ENCODE data around the gene SLIT3.

SLIT3 gene

GRCh38 chr5:168689260-168689659, 611.7 kb downstream of the SLIT3 start:
- no peak for DNase-seq

GRCh38 chr5:168686837-168687236, 614.1 kb downstream of the SLIT3 start:
- DNase-seq: no peak

- no peak for DNase-seq
Measured at GRCh38 chr5:168685566-168685965, 615.4 kb downstream of the SLIT3 start.

GRCh38 chr5:168683927-168684295, 617.0 kb downstream of the SLIT3 start:
- DNase-seq: no peak

GRCh38 chr5:168683247-168683926, 617.6 kb downstream of the SLIT3 start:
- DNase-seq: peak; percentile 35 to 39

- peak; percentile 28 to 32 for DNase-seq
Measured at GRCh38 chr5:168681556-168682183, 619.3 kb downstream of the SLIT3 start.

GRCh38 chr5:168680395-168680794, 620.5 kb downstream of the SLIT3 start:
- no peak for DNase-seq

- peak; percentile 47 to 71 for DNase-seq
Measured at GRCh38 chr5:168679515-168679920, 621.4 kb downstream of the SLIT3 start.

- DNase-seq: no peak
Measured at GRCh38 chr5:168676501-168676900, 624.4 kb downstream of the SLIT3 start.

- no peak for DNase-seq
Measured at GRCh38 chr5:168675883-168676408, 625.0 kb downstream of the SLIT3 start.

- DNase-seq: no peak
Measured at GRCh38 chr5:168674893-168675482, 626.0 kb downstream of the SLIT3 start.

GRCh38 chr5:168672888-168673287, 628.1 kb downstream of the SLIT3 start:
- DNase-seq: no peak

- no peak for DNase-seq
Measured at GRCh38 chr5:168672016-168672415, 628.9 kb downstream of the SLIT3 start.

GRCh38 chr5:168670881-168671575, 629.9 kb downstream of the SLIT3 start:
- no peak for DNase-seq

GRCh38 chr5:168669668-168670378, 631.1 kb downstream of the SLIT3 start:
- DNase-seq: no peak

- no peak for DNase-seq
Measured at GRCh38 chr5:168669156-168669555, 631.8 kb downstream of the SLIT3 start.

- DNase-seq: no peak
Measured at GRCh38 chr5:168668078-168668477, 632.9 kb downstream of the SLIT3 start.

- DNase-seq: no peak
Measured at GRCh38 chr5:168667301-168667840, 633.6 kb downstream of the SLIT3 start.

GRCh38 chr5:168666356-168666755, 634.6 kb downstream of the SLIT3 start:
- no peak for DNase-seq

GRCh38 chr5:168663276-168664004, 637.5 kb downstream of the SLIT3 start:
- no peak for DNase-seq
